ENCODE results near the gene SUMO3. TPM values are rescaled to one million over a fixed set of nuclear protein-coding genes. Genes with fewer than 3 reads are reported as not detected.

SUMO3 gene
- total and polyA plus RNA-seq, 10 of the 15 experiments (the other 5 are each of a cell fraction or from before 2014, with no cell fraction given) = 14.3 to 164 (median 89.9) TPM

- intact Hi-C loops (cut with micrococcal nuclease; ENCODE audit: unreplicated experiment) = no loop called here
- peak; percentile 41 for TF ChIP-seq MEF2B (IDR thresholded peaks at IDR 0.05; ENCODE audit: partially characterized antibody, poor library complexity, severe bottlenecking)
- no peak for TF ChIP-seq BCLAF1 (IDR thresholded peaks at IDR 0.05)
- Histone ChIP-seq H3K4me2 (ENCODE audit: control insufficient read depth, insufficient read depth) (no peak overlapping the region), H3K4me1 (ENCODE audit: control insufficient read depth, insufficient read depth, low read length) (no peaks in the 10 kb centered on the region), H3K36me3 (ENCODE audit: control insufficient read depth in 2 of 2, insufficient read depth in 2 of 2, low read length in 1 of 2) (no peaks in the 10 kb centered on the region), H3K27ac (ENCODE audit: control insufficient read depth, insufficient read depth) (no peak overlapping the region), H3K9me3 (replicated peaks; ENCODE audit: control insufficient read depth, insufficient read depth, low read length) (peaks cover 8% of the 10 kb centered on the region), H2AFZ (ENCODE audit: control insufficient read depth, low read depth, low read length) (no peak overlapping the region), H3K79me2 (ENCODE audit: control insufficient read depth, insufficient read depth, low read length) (no peaks in the 10 kb centered on the region), H3K27me3 (replicated peaks in 1 of 2; ENCODE audit: control insufficient read depth in 2 of 2, insufficient read depth in 2 of 2, low read length in 1 of 2) (no peaks in the 10 kb centered on the region), H3K4me3 (no peak overlapping the region), H4K20me1 (ENCODE audit: control insufficient read depth, insufficient read depth) (no peaks in the 10 kb centered on the region), H3K9ac (ENCODE audit: control insufficient read depth, insufficient read depth, low read length) (no peak overlapping the region)
- 28% methylated on average over 2 of the region's 2 CpGs for WGBS (ENCODE audit: insufficient coverage, insufficient replicate concordance, low lambda C conversion rate, missing lambda C conversion rate)
- CTCF ChIA-PET = interaction anchor here (1.6 kb wide), 1 partner anchor 28 kb away, joined by 6 read pairs; the partner anchor contains the start of gene UBE2G2
- DNase-seq (ENCODE audit: low read depth, low spot score) = no peak
- BruUV-seq (replicated peaks) = no TSS peak
- SMC1A ChIA-PET (ENCODE audit: uncharacterized antibody, unreplicated experiment) = no interaction called here
- FAIRE-seq = no peak
- ATAC-seq = no peak
- RAD21 ChIA-PET (ENCODE audit: unreplicated experiment) = no interaction called here
- in situ Hi-C loops (cut with MboI) = no loop called here
- POLR2A ChIA-PET = no interaction called here
Observed at GRCh38 chr21:44829507-44830092, 11.7 kb upstream of the SUMO3 start.
